CD4-positive, alpha-beta T cell treated with Interleukin-21 for 1 hour (primary cell): ENCODE data around the gene CADM2.

Experiments used
- DNase-seq: peaks from one replicate; pipeline ENCODE4 v3.0.0-alpha.2; 2020

Gene CADM2

GRCh38 chr3:85576697-85577200, 618.0 kb downstream of the CADM2 start:
- DNase-seq: no peak

DNA sequence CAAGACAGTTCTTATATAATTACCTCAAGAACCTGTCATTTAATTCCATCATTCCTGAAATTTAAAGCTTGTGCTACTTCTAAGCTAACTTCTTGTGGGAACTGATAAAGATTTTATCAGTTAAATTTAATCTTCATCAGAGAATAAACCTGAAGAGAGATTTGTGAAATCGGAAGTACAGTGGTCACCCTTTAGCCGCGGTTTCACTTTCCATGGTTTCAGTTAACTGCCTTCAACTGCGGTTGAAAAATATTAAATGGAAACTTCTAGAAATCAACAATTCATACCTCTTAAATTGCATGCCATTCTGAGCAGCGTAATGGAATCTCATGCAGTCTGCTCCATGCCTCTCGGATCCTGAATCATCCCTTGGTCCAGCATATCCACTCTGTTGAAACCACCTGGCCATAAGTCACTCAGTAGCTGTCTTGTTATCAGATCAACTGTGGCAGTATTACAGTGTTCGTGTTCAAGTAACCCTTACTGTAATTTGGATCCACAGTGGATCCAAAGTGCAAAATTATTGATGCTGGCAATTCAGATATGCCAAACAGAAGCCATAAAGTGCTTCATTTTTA, 626.1 kb downstream of the CADM2 start:
- DNase-seq: no peak

GRCh38 chr3:85586018-85586417, 627.2 kb downstream of the CADM2 start:
- DNase-seq: no peak

DNA sequence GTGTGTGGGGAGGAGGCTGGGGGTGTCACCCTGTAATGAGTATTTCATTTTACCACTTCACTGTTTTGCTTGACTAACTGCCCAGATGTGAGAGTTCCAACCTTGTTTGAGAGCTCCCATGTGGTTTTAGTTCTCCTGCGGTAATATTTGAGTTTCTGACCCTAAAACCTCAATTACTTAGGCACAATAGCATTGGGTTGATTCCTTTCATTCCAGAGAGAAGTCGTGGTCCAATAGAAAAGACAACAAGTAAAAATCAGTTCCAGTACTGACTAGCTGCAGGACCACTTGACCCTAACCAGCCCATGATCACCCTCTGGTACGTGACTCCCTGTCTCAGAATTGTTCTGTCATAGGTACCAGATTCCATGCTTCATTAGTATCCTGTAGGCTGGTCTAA, 630.4 kb downstream of the CADM2 start:
- DNase-seq: no peak

DNA sequence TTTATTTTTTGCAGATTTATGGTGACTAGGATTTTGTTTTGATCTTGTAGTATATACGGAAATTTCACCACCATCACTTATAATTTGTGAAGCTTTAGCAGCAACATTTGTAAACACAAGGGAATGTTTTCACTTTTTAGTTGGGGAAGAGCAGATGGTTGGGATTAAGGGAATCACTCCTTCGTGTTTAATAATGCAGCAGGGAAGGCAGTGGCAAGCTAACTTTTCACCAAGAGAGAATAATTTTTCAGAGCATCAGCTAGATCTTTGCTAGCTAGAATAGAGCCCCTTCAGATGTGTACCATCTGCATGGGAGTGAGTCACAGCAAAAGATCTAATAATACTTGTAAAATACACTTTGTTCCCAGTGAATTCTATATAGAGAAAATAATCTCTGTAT, 632.7 kb downstream of the CADM2 start:
- DNase-seq: no peak

DNA sequence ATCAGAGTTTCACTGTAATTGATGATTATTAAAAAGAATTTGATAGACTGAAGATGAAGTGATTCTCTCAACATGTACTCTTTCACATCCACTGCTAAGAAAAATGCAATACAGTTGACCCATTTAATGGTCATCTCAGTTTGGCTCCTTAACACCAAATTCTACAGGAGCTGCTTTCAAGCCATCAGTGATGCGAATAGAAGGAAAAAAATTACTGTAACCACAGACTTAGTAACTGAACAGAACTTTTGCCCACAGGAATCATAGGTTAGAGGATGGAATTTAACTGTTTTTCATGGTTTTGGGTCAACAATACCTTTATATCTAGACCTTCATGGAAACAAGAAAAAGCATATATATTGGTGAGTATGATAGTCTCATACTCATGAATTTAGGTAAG, 633.5 kb downstream of the CADM2 start:
- no peak for DNase-seq

DNA sequence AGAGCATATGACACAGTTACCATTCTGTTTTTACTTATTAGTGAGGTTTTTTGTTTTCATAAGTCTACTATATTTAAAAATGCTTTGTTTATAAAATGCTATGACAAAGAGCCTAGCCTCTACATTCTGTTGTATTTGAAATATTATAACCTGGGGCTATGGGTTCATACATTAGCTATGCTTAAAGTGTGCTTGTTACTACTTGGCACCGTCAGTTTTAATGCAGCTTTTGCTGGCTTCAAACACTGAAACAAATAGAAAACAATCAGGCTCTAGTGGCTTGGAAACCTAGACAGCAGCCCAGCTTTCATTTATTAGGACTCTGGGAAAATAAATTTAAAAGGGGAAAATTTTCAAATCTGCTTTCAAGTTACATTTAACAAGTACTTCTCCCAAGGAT, 635.9 kb downstream of the CADM2 start:
- no peak for DNase-seq

- no peak for DNase-seq
These were observed 644.6 kb downstream of the CADM2 start for GRCh38 chr3:85603378-85603777.

GRCh38 chr3:85604641-85605040, 645.9 kb downstream of the CADM2 start:
- DNase-seq: no peak

GRCh38 chr3:85605066-85605465, 646.3 kb downstream of the CADM2 start:
- no peak for DNase-seq

GRCh38 chr3:85626662-85627061, 667.9 kb downstream of the CADM2 start:
- DNase-seq: no peak

DNA sequence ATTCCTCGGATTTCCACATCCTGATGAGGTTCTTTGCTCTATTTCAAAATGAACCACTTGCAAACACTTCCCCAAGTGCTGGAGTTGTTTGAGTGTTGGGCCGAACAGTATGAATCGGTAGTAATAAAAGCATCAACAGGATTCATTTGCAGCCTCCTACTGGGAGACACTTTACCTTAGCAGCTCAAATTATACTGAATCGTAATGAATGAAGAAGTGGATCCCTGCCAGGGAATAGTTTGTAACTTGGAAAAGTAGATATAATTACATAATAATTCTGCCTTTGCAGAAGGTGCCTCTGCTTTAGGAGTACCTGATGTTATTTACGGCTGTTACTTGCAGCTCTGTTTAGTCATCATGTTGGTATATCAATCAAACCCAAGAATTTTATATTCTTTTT, 669.1 kb downstream of the CADM2 start:
- DNase-seq: no peak

- no peak for DNase-seq
These were observed 672.3 kb downstream of the CADM2 start for GRCh38 chr3:85631070-85631469.

GRCh38 chr3:85632921-85633320, 674.1 kb downstream of the CADM2 start:
- DNase-seq: no peak

DNA sequence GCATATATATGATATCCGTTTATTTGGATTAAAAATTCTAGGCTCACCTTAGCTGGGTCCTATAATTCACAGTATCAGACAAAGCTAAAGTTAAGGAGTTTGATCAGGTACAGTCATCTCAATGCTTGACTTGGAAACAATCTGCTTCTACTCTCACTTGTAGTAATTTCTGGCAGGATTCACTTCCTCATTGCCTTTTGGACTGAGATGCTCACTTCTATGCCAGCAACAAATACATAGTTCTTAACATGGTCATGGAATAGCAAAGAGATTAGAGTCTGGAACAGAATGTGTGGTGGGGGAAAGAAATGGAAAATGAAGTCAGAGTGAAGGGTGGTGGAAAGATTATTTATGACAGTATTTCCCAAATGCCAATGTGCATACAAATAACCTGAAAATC, 693.6 kb downstream of the CADM2 start:
- DNase-seq: no peak

GRCh38 chr3:85660451-85660850, 701.7 kb downstream of the CADM2 start:
- no peak for DNase-seq

DNA sequence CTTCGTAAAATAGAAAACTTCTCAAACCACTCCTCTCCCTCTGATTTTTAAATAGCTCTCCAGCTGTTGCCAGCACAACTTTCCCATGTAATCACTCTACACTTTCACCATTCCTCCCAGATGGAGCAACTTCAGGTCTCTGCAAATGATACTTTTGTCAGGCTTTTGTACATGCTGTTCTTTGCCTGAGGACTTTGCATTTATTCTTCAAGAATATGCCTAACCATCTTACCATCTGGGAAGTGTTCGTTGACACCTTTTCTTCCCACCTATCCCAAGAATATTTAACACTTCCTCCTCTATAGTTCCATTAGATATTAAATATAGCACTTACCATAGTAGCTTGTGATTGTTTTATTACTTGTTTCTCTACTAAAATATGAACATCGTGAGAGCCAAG, 703.7 kb downstream of the CADM2 start:
- no peak for DNase-seq

DNA sequence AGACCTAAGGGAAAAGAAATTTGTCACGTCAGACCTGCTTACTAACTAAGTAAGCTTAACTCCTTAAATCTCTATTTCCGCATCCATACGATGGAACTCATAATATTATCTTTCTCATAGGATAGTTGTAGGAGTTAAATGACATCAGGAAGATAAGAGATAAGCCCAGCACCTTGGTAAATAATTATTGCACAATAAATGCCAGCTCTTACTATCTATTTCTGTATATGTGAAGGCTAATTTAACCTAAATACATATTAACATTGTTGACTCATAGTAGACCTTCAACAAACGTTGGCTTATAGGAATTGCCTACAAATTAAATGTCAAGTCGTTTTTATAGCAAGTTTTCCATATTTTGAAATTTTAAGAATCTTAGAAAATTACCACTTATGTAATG, 709.0 kb downstream of the CADM2 start:
- DNase-seq: no peak

- no peak for DNase-seq
These were observed 711.9 kb downstream of the CADM2 start for GRCh38 chr3:85670634-85671205.

DNA sequence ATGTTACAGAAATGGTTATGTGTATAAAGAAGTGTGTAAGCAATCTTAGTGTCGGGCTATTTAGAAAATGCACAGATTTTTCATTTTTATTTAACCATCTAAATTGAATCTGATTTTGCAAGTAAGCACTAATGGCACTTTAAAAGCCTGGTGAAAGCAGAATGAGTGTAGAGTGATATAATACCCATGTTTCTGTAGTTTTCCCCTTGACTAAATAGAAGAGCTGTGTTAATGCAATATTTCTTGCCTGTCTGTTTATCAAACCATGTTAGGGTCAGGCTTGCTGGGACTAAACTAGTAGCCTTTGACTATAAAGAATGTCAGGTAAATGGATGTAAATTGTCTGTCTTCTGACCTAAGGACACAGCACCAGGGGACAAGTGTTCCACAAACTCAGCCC, 714.0 kb downstream of the CADM2 start:
- no peak for DNase-seq

GRCh38 chr3:85678713-85679112, 719.9 kb downstream of the CADM2 start:
- DNase-seq: no peak

- DNase-seq: no peak
These were observed 723.1 kb downstream of the CADM2 start for GRCh38 chr3:85681906-85682305.

GRCh38 chr3:85691196-85691595, 732.4 kb downstream of the CADM2 start:
- DNase-seq: no peak

GRCh38 chr3:85697156-85697555, 738.4 kb downstream of the CADM2 start:
- DNase-seq: no peak

DNA sequence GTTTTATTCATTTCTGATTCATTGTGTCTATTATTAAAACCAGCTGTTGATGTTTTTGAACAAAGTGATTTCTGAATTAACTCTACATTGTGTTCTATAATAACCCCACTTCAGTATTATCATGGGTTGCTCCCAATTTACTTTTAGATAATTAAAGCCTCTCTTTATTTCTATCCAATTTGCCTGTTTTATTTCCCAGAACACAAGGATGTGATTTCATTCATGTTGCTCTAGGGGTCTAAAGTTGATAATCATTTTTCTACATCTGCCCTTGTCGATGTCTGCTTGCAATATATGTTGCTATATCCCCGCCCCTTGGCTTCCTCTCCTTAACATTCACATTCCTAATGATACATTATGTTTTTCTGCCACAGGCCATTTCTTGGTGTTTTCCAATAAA, 747.3 kb downstream of the CADM2 start:
- DNase-seq: no peak
